ENCODE data around the gene UQCRC1. TPM values are rescaled to one million over a fixed set of nuclear protein-coding genes. Genes with fewer than 3 reads are reported as not detected.
A peak's percentile ranks its signal among the peaks of the same experiment; 100 is the strongest.

The UQCRC1 gene
- total RNA-seq, 1 donor from 2014 or later = 182 TPM

DNA sequence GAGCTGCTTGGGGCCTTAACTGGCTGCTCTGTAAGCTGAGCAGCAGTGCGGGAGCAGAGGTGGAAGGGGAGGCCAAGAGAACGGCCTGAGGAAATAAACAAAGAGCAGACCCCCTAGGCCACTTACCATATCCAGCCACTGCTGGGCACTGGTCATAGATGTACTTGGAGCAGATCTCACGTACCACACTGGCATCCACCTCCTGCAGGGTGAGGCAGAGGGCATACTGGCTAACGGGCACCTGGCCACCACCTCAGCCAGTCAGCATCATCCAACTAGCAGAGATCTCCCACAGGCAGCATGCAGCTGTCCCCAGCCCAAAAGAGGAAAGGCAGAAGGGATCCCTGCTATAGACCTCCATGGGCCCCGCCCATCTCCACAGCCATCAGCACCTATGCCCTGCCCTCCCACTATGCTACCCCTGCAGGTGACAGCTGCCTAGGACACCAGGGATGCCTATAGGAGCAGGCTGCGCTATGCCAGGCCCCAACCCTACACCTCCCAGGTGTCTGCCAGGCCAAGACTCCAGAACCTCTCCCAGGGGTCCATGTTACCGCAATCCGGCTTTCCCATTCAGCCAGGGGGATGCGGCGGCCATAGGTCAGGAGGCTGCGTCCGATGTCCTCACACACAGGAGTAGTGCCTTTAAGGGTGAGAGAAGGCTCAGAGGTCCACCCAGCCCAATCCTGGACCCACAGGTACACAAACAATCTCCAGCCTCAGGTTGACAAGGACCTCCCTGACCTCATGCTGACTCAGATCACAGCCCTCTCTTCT is 9.7 kb downstream of the UQCRC1 start:
- peaks cover 48 to 64% (median 59%) of the 10 kb centered on the region in 3 donors for H3K36me3 ChIP-seq (ENCODE audit: control insufficient read depth in 3 of 3, insufficient read depth in 3 of 3, low read length in 3 of 3)
- H3K4me3 ChIP-seq (ENCODE audit: low read length in 3 of 3) = peak overlapping the region in 2 of 3 donors; percentile 30 to 52
- H3K4me1 ChIP-seq (ENCODE audit: control insufficient read depth in 3 of 3, insufficient read depth in 3 of 3, low read length in 3 of 3) = peaks cover 59 to 91% (median 76%) of the 10 kb centered on the region in 3 donors
- peak overlapping the region; percentile 97 for H3K27ac ChIP-seq (ENCODE audit: low read depth, low read length)
- H3K27me3 ChIP-seq (ENCODE audit: control insufficient read depth in 3 of 3, insufficient read depth in 3 of 3, low read length in 3 of 3) = no peaks in the 10 kb centered on the region
- peak overlapping the region; percentile 55 to 83 (median 63) for H3K9ac ChIP-seq (ENCODE audit: low read depth in 1 of 3, low read length in 3 of 3)
- no peaks in the 10 kb centered on the region for H3K9me3 ChIP-seq (ENCODE audit: control insufficient read depth in 3 of 3, low read length in 3 of 3)

GRCh38 chr3:48599077-48599501 is 10.4 kb downstream of the UQCRC1 start:
- Histone ChIP-seq H3K4me1 (ENCODE audit: control insufficient read depth in 3 of 3, insufficient read depth in 3 of 3, low read length in 3 of 3) (peaks cover 63 to 92% (median 82%) of the 10 kb centered on the region in 3 donors), H3K36me3 (ENCODE audit: control insufficient read depth in 3 of 3, insufficient read depth in 3 of 3, low read length in 3 of 3) (peaks cover 42 to 58% (median 53%) of the 10 kb centered on the region in 3 donors), H3K4me3 (ENCODE audit: low read length in 3 of 3) (peak overlapping the region; percentile 11 to 52 (median 30)), H3K27ac (ENCODE audit: low read depth, low read length) (peak overlapping the region; percentile 97), H3K9me3 (ENCODE audit: control insufficient read depth in 3 of 3, low read length in 3 of 3) (no peaks in the 10 kb centered on the region), H3K9ac (ENCODE audit: low read depth in 1 of 3, low read length in 3 of 3) (peak overlapping the region; percentile 55 to 83 (median 63)), H3K27me3 (ENCODE audit: control insufficient read depth in 3 of 3, insufficient read depth in 3 of 3, low read length in 3 of 3) (no peaks in the 10 kb centered on the region)

DNA sequence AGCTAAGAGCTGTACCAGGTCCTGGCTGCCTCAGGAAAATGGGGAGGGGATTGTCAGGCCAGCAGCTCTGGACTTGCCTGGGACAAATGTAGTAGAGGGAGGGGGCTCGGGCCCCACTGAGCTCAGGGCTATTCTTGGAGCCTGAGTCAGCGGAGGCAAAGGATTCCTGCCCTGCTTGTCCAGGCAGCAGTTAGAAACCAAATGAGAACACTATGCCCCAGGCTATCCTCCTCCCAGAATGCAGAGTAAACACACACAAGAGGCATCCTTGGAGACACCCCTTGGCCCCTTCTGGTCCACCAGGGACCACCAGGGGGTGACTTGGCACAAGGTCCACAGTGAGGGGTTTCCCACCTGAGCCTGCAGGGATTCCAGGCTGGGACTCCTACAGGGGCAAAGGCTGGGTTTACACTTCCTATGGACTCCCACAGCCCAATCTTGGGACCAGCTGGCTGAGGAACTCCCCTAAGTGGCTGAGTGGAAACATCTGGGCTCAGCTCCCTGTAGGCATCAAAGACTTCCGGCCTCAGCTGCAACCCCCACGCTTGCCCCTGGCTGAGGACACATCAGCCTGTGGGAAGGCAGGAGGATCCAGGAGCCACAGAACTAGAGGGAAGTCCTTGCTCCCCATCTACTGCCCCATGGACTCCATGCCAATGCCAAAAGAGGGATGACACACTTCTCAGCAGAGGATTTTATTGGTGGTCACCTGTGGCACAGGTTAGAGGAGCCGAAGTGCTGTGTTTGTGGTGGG is 10.9 kb downstream of the UQCRC1 start:
- H3K27ac ChIP-seq (ENCODE audit: low read depth, low read length) = peak overlapping the region; percentile 97
- no peaks in the 10 kb centered on the region for H3K9me3 ChIP-seq (ENCODE audit: control insufficient read depth in 3 of 3, low read length in 3 of 3)
- peak overlapping the region; percentile 54 to 83 (median 68) for H3K9ac ChIP-seq (ENCODE audit: low read depth in 1 of 3, low read length in 3 of 3)
- H3K4me3 ChIP-seq (ENCODE audit: low read length in 3 of 3) = peak overlapping the region; percentile 11 to 52 (median 30)
- no peaks in the 10 kb centered on the region for H3K27me3 ChIP-seq (ENCODE audit: control insufficient read depth in 3 of 3, insufficient read depth in 3 of 3, low read length in 3 of 3)
- H3K4me1 ChIP-seq (ENCODE audit: control insufficient read depth in 3 of 3, insufficient read depth in 3 of 3, low read length in 3 of 3) = peaks cover 63 to 91% (median 82%) of the 10 kb centered on the region in 3 donors
- H3K36me3 ChIP-seq (ENCODE audit: control insufficient read depth in 3 of 3, insufficient read depth in 3 of 3, low read length in 3 of 3) = peaks cover 36 to 52% (median 47%) of the 10 kb centered on the region in 3 donors

- H3K4me3 ChIP-seq (ENCODE audit: low read length in 3 of 3) = no peak overlapping the region
Observed at GRCh38 chr3:48597408-48597800, 12.0 kb downstream of the UQCRC1 start.

DNA sequence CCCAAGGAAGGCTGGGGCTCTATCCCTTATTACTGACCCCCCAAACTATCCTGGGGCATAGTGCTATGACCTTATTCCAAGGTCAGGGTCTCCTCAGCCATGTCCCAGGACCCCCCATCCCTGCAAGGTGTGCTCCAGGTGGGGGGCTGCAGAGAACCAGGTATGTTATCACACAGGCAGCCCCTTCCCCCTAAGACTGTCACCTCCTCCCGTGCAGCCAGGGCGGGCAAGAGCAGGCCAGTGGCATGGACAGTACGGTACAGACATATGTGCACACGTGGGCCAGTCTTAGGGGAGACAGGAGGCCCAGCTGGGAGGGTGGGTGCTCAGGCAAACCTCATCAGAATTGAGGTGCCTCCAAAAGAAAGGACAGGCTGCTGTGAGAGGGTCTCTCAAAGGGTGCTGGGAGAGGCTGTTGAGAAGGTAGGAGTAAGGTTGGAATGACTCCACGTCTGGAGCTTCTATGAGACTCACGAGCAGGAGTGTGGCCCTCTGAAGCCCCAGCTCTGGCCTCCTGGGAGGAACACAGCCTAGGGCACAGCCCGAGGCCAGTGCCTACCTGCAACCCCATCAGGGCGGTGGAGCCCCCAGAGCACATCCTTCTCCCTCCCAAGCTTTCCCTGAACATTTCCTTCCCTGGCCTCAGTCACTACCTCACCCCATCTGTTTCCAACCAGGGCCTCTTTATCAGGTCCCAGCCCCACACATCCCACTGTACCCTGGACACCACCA is 12.6 kb downstream of the UQCRC1 start:
- Histone ChIP-seq H3K4me3 (ENCODE audit: low read length in 3 of 3) (no peak overlapping the region), H3K27ac (ENCODE audit: low read depth, low read length) (peak overlapping the region; percentile 97), H3K9me3 (ENCODE audit: control insufficient read depth in 3 of 3, low read length in 3 of 3) (no peaks in the 10 kb centered on the region), H3K36me3 (ENCODE audit: control insufficient read depth in 3 of 3, insufficient read depth in 3 of 3, low read length in 3 of 3) (peaks cover 27 to 39% (median 36%) of the 10 kb centered on the region in 3 donors), H3K9ac (ENCODE audit: low read depth in 1 of 3, low read length in 3 of 3) (no peak overlapping the region), H3K27me3 (ENCODE audit: control insufficient read depth in 3 of 3, insufficient read depth in 3 of 3, low read length in 3 of 3) (peaks cover 0 to 6% (median 0%) of the 10 kb centered on the region in 3 donors), H3K4me1 (ENCODE audit: control insufficient read depth in 3 of 3, insufficient read depth in 3 of 3, low read length in 3 of 3) (peaks cover 62 to 75% (median 75%) of the 10 kb centered on the region in 3 donors)

More at GRCh38 chr3:48597408-48597800, 12.0 kb downstream of the UQCRC1 start:
- peaks cover 27 to 41% (median 36%) of the 10 kb centered on the region in 3 donors for H3K36me3 ChIP-seq (ENCODE audit: control insufficient read depth in 3 of 3, insufficient read depth in 3 of 3, low read length in 3 of 3)
- H3K9ac ChIP-seq (ENCODE audit: low read depth in 1 of 3, low read length in 3 of 3) = peak overlapping the region; percentile 46 to 83 (median 68)
- no peaks in the 10 kb centered on the region for H3K9me3 ChIP-seq (ENCODE audit: control insufficient read depth in 3 of 3, low read length in 3 of 3)
- H3K27ac ChIP-seq (ENCODE audit: low read depth, low read length) = peak overlapping the region; percentile 97
- H3K4me1 ChIP-seq (ENCODE audit: control insufficient read depth in 3 of 3, insufficient read depth in 3 of 3, low read length in 3 of 3) = peaks cover 63 to 80% (median 75%) of the 10 kb centered on the region in 3 donors
- H3K27me3 ChIP-seq (ENCODE audit: control insufficient read depth in 3 of 3, insufficient read depth in 3 of 3, low read length in 3 of 3) = peaks cover 0 to 6% (median 0%) of the 10 kb centered on the region in 3 donors

DNA sequence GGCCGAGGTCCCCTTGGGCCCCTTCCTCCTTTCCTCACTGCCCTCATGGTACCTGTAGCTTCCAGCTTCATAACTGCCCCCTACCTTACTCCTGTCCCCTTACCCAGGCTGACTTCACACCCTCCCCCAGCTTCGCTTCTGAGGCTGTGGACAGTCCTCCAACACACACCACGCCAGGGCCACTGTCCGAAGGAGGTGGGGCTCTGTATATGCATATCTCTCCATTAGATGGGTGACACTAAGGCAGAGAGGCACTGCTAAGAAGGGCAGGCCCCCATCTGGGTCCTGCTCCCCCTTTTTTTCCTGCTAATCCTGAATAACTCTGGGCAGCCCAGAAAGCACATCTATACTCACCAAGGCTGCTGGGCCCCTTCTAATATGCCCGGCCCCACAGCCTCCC is 13.3 kb downstream of the UQCRC1 start:
- H3K4me3 ChIP-seq (ENCODE audit: low read length in 3 of 3) = no peak overlapping the region
- H3K9me3 ChIP-seq (ENCODE audit: control insufficient read depth in 3 of 3, low read length in 3 of 3) = no peaks in the 10 kb centered on the region
- peaks cover 24 to 33% (median 32%) of the 10 kb centered on the region in 3 donors for H3K36me3 ChIP-seq (ENCODE audit: control insufficient read depth in 3 of 3, insufficient read depth in 3 of 3, low read length in 3 of 3)
- H3K27ac ChIP-seq (ENCODE audit: low read depth, low read length) = no peak overlapping the region
- peaks cover 0 to 6% (median 0%) of the 10 kb centered on the region in 3 donors for H3K27me3 ChIP-seq (ENCODE audit: control insufficient read depth in 3 of 3, insufficient read depth in 3 of 3, low read length in 3 of 3)
- peaks cover 55 to 68% (median 68%) of the 10 kb centered on the region in 3 donors for H3K4me1 ChIP-seq (ENCODE audit: control insufficient read depth in 3 of 3, insufficient read depth in 3 of 3, low read length in 3 of 3)
- H3K9ac ChIP-seq (ENCODE audit: low read depth in 1 of 3, low read length in 3 of 3) = peak overlapping the region in 1 of 3 donors; percentile 60

DNA sequence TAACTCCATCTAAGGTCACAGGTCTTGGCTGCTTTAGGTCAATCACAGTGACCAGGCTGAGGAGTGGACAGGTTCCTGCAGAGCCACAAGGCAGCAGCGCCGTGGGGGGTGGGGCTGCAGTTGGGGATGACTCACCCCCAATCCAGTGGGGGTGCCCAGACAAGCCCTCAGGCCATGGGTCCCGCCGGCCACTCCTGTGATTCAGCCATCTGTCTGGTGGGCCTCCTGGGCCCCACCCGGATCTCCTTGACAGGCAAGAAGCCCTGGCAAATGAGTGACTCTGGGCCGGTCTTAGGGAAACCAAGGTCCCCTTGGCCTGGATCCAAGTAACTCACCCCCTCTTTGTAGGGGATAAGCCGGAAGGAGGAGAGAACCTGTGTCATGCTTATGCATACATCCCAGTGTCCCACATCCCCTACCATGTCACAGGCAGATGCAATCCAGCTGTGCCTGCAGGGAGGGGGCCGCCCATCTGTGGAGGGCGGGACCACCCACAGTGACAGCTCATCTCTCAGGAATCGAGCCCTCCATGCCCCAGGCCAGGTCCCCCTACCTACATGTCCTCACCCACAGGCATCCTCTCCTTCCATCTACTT is 13.8 kb downstream of the UQCRC1 start:
- H3K9me3 ChIP-seq (ENCODE audit: control insufficient read depth in 3 of 3, low read length in 3 of 3) = no peaks in the 10 kb centered on the region
- H3K36me3 ChIP-seq (ENCODE audit: control insufficient read depth in 3 of 3, insufficient read depth in 3 of 3, low read length in 3 of 3) = peaks cover 22 to 28% (median 26%) of the 10 kb centered on the region in 3 donors
- H3K9ac ChIP-seq (ENCODE audit: low read depth in 1 of 3, low read length in 3 of 3) = peak overlapping the region in 1 of 3 donors; percentile 60
- peaks cover 0 to 6% (median 0%) of the 10 kb centered on the region in 3 donors for H3K27me3 ChIP-seq (ENCODE audit: control insufficient read depth in 3 of 3, insufficient read depth in 3 of 3, low read length in 3 of 3)
- H3K4me1 ChIP-seq (ENCODE audit: control insufficient read depth in 3 of 3, insufficient read depth in 3 of 3, low read length in 3 of 3) = peaks cover 50 to 63% (median 63%) of the 10 kb centered on the region in 3 donors
- no peak overlapping the region for H3K27ac ChIP-seq (ENCODE audit: low read depth, low read length)
- no peak overlapping the region for H3K4me3 ChIP-seq (ENCODE audit: low read length in 3 of 3)

GRCh38 chr3:48595075-48595525 is 14.3 kb downstream of the UQCRC1 start, which contains the start of gene COL7A1:
TSS of gene COL7A1 (minus strand) at chr3:48595329. CDS start at chr3:48595159, 170 bp downstream.
- Histone ChIP-seq H3K36me3 (ENCODE audit: control insufficient read depth in 3 of 3, insufficient read depth in 3 of 3, low read length in 3 of 3) (peaks cover 21 to 22% (median 21%) of the 10 kb centered on the region in 3 donors), H3K9ac (ENCODE audit: low read depth in 1 of 3, low read length in 3 of 3) (peak within 1 kb of the TSS in 2 of 3 donors; percentile 32 to 76), H3K9me3 (ENCODE audit: control insufficient read depth in 3 of 3, low read length in 3 of 3) (no peaks in the 10 kb centered on the region), H3K4me1 (ENCODE audit: control insufficient read depth in 3 of 3, insufficient read depth in 3 of 3, low read length in 3 of 3) (peaks cover 45 to 58% (median 57%) of the 10 kb centered on the region in 3 donors), H3K27me3 (ENCODE audit: control insufficient read depth in 3 of 3, insufficient read depth in 3 of 3, low read length in 3 of 3) (peaks cover 0 to 6% (median 0%) of the 10 kb centered on the region in 3 donors), H3K4me3 (ENCODE audit: low read length in 3 of 3) (peak within 1 kb of the TSS; percentile 14 to 63 (median 54)), H3K27ac (ENCODE audit: low read depth, low read length) (no peak within 1 kb of the TSS)
